GM23338 (cell line): Measurements from ENCODE around the gene PLPP7.

Experiments
- CREB1 ChIP-seq: fragments of 250-450 bp; sonication (Bioruptor Pico); IDR thresholded peaks from 2 replicates; pipeline ENCODE4 v1.5.0; 2020; ENCODE audit warnings: low read depth, mild to moderate bottlenecking, moderate library complexity
- EZH2 ChIP-seq: fragments of 200-600 bp; sonication (generic); IDR thresholded peaks from one replicate; pipeline ENCODE4 v1.8.0; 2017; ENCODE audit warnings: antibody characterized with exemption, mild to moderate bottlenecking, low read depth; ENCODE audit not compliant: unreplicated experiment
- EZH2phosphoT487 ChIP-seq: fragments of 200-600 bp; sonication (generic); IDR thresholded peaks from one replicate; pipeline ENCODE4 v1.8.1; 2018; ENCODE audit warnings: antibody characterized with exemption; ENCODE audit not compliant: unreplicated experiment
- POLR2AphosphoS5 ChIP-seq: IDR thresholded peaks from 2 replicates; pipeline ENCODE4 v1.6.1; 2016; ENCODE audit warnings: antibody characterized with exemption, low read depth
- TF ChIP-seq, protein P1 (sequence below), 2 experiments: fragments of 200-600 bp in 1 of 2; sonication (generic) in 1 of 2; conservative IDR thresholded peaks; 2 replicates each; pipeline versions ENCODE4 v1.5.1 to v1.6.1; 2016 to 2017; ENCODE audit warnings: antibody characterized with exemption in 2 of 2, low read depth in 2 of 2, mild to moderate bottlenecking in 2 of 2, moderate library complexity in 1 of 2

DNA sequence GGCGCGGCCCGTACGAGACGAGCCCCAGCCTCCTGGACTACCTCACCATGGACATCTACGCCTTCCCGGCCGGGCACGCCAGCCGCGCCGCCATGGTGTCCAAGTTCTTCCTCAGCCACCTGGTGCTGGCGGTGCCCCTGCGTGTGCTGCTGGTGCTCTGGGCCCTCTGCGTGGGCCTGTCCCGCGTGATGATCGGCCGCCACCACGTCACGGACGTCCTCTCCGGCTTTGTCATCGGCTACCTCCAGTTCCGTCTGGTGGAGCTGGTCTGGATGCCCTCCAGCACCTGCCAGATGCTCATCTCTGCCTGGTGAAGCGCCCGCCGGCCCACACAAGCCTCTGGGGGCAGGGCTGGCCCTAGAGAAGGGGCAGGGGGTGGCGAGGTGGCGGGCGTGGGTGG is 18.5 kb downstream of the PLPP7 start:
- TF ChIP-seq, protein P1, sequence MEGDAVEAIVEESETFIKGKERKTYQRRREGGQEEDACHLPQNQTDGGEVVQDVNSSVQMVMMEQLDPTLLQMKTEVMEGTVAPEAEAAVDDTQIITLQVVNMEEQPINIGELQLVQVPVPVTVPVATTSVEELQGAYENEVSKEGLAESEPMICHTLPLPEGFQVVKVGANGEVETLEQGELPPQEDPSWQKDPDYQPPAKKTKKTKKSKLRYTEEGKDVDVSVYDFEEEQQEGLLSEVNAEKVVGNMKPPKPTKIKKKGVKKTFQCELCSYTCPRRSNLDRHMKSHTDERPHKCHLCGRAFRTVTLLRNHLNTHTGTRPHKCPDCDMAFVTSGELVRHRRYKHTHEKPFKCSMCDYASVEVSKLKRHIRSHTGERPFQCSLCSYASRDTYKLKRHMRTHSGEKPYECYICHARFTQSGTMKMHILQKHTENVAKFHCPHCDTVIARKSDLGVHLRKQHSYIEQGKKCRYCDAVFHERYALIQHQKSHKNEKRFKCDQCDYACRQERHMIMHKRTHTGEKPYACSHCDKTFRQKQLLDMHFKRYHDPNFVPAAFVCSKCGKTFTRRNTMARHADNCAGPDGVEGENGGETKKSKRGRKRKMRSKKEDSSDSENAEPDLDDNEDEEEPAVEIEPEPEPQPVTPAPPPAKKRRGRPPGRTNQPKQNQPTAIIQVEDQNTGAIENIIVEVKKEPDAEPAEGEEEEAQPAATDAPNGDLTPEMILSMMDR (conservative IDR thresholded peaks at IDR 0.05; ENCODE audit: low read depth in 2 of 2), result no peak
- TF ChIP-seq CREB1 (CRISPR knock-in tag), result no peak
- no peak for TF ChIP-seq EZH2phosphoT487
- TF ChIP-seq POLR2AphosphoS5, result no peak
- no peak for TF ChIP-seq EZH2
